Measurements from ENCODE around the gene SDK1. TPM values are rescaled to one million over a fixed set of nuclear protein-coding genes. Genes with fewer than 3 reads are reported as not detected.
A peak's percentile ranks its signal among the peaks of the same experiment; 100 is the strongest.

SDK1 gene
- polyA plus RNA-seq, 1 donor from 2014 or later = not detected

DNA sequence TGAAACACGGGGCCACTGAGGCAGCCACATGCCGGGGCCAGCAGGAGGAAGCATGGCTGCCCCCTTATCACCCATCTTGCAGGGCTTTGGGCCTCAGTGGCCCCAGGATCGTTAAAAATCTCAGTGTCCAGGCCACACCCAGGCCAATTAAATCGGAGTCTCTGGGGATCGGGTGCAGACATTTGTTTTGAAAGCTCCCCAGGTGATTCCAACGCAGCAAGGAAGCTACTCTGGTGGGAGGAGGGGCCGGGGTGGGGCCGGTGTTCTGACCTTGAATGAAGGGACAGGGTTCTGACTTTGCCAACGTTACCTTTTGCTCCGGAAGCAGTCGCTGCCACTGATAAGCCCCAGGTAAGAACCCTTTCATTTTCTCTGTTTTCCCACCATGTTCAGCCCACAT, 968.7 kb downstream of the SDK1 start:
- H3K4me3 Mint-ChIP-seq = no peak overlapping the region
- H3K9me3 Mint-ChIP-seq = peaks cover 0 to 4% (median 3%) of the 10 kb centered on the region in 3 donors
- H3K27ac Mint-ChIP-seq = no peak overlapping the region
- H3K4me1 Mint-ChIP-seq = no peaks in the 10 kb centered on the region
- no peaks in the 10 kb centered on the region for H3K36me3 Mint-ChIP-seq
- H3K27me3 Mint-ChIP-seq = no peaks in the 10 kb centered on the region

DNA sequence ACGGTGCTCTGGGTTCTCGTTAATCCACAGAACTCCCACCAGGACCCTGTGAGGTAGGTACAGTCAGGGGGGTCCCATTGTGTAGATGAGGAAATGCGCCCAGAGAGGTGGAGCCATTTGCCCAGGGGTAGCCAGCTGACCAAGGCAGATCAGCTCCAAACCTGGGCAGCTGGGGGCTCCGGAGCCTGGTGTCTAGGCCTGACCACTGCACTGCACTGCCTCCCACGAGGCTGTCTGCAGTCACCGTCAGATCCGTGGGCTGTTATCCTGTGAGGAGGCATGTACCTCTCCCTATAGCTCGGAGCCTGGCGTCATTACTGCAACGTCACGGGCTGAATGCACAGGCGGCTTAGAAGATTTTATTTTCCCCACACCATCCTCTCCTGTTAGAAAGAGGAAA, 969.2 kb downstream of the SDK1 start:
- H3K9me3 Mint-ChIP-seq = peaks cover 2 to 5% (median 4%) of the 10 kb centered on the region in 3 donors
- H3K36me3 Mint-ChIP-seq = no peaks in the 10 kb centered on the region
- H3K27ac Mint-ChIP-seq = no peak overlapping the region
- H3K27me3 Mint-ChIP-seq = no peaks in the 10 kb centered on the region
- no peaks in the 10 kb centered on the region for H3K4me1 Mint-ChIP-seq
- no peak overlapping the region for H3K4me3 Mint-ChIP-seq

DNA sequence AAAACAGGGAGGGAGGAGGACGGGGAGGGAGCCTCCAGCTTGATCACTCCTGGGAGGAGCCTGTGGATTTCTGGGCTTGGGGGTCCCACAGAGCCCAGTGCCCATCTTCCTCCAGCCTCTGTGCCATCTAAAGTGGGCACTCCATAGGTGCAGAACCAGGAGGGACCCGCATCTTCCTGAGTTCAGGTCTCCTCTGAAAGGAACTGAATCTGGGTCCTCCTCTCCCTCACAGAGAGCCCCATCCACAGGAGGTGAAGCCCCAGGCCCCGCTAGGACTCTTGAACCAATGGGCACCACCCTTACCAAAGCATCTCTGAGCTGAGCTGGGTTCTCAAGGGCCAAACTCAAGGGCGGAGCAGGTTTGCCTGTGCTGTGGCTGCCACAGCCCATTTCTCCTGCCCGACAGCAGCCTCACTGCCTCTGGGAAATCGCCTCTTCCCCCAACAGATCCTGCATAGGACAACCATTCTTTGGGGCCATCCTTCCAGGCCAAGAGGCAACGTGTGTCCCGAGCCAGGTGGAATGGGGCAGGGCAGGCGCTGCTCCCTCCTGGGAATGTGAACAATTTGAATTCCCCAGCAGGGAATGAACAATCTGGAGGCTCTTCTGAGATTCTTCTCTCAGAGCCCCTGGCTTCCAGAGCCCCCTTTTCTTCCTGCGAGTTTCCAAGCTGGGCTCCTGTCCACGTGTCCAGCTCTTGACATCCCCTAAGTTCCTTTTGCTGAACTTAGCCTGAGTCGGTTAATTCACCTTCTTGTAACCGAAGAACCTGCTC, 970.1 kb downstream of the SDK1 start:
- Mint-ChIP-seq H3K27ac (no peak overlapping the region), H3K4me3 (no peak overlapping the region), H3K36me3 (no peaks in the 10 kb centered on the region), H3K27me3 (no peaks in the 10 kb centered on the region), H3K9me3 (peaks cover 2 to 5% (median 4%) of the 10 kb centered on the region in 3 donors), H3K4me1 (no peaks in the 10 kb centered on the region)

DNA sequence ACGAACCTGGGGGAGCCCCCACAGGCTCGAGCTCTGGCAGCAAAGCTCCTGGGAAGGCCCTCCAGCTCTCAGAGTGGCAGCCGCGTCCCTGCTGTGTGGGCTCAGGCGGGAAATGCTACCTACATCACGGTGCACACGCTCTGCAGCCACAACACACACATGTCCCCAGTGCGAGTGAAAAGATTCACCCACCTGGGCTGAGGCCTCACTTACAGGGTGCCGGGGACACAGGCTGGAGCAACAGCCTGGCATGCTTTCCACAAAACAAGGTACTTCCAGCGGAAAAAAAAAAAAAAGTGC, 970.6 kb downstream of the SDK1 start:
- Mint-ChIP-seq H3K4me3 (no peak overlapping the region), H3K9me3 (peaks cover 2 to 5% (median 4%) of the 10 kb centered on the region in 3 donors), H3K4me1 (no peaks in the 10 kb centered on the region), H3K36me3 (no peaks in the 10 kb centered on the region), H3K27ac (no peak overlapping the region), H3K27me3 (no peaks in the 10 kb centered on the region)

DNA sequence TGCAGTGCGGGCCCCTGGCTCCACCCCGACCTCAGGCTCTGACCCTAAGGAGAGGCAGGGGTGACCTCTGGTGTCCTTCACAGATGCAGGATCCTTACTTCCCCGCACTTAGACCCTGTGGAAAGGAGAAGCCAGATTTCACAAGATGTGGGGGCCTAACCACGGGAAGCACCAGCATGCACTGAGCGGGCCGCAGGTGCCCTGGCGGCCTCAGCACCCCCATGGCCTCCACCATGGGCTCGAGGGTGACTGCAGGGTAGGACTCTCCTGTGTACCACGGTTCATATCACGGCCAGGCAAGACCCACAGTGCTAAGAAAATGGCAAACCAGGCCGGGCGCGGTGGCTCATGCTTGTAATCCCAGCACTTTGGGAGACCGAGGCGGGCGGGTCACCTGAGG, 971.1 kb downstream of the SDK1 start:
- Mint-ChIP-seq H3K27me3 (no peaks in the 10 kb centered on the region), H3K4me1 (peaks cover 0 to 2% (median 0%) of the 10 kb centered on the region in 3 donors), H3K9me3 (peaks cover 4 to 5% (median 4%) of the 10 kb centered on the region in 3 donors), H3K36me3 (no peaks in the 10 kb centered on the region), H3K4me3 (no peak overlapping the region), H3K27ac (no peak overlapping the region)

DNA sequence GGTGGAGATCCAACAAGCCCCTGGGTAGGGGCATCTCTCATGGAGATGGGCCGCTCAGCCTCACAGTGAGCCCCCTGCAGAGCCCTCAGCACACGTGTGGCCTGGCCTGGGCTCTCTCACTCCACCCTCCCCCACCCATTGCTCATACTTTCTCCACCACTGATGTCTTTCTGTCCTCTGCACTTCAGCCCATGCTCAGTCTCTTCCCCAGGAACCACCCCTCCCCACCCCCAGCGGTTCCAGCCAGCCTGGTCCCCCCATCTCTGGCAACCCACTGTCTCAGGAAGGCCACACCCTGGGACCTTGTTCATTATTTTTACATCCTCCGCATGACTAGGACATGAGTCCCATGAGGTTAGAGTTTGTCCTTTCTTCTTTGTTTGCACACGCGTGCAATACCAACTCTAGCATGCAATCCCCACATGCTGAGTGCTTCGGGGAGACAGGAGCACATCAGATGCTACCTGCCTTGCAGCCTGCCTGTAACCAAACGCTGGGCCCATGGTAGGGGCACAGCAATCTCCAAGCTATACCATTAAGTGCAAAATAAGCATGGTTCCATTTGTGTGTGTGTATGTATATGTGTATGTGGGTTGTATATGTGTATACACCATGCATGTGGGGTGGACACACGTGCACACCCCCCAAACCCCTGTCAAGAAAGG, 972.6 kb downstream of the SDK1 start:
- H3K27ac Mint-ChIP-seq = no peak overlapping the region
- no peak overlapping the region for H3K4me3 Mint-ChIP-seq
- no peaks in the 10 kb centered on the region for H3K27me3 Mint-ChIP-seq
- H3K36me3 Mint-ChIP-seq = no peaks in the 10 kb centered on the region
- peaks cover 0 to 2% (median 0%) of the 10 kb centered on the region in 3 donors for H3K4me1 Mint-ChIP-seq
- H3K9me3 Mint-ChIP-seq = peaks cover 4 to 6% (median 5%) of the 10 kb centered on the region in 3 donors

DNA sequence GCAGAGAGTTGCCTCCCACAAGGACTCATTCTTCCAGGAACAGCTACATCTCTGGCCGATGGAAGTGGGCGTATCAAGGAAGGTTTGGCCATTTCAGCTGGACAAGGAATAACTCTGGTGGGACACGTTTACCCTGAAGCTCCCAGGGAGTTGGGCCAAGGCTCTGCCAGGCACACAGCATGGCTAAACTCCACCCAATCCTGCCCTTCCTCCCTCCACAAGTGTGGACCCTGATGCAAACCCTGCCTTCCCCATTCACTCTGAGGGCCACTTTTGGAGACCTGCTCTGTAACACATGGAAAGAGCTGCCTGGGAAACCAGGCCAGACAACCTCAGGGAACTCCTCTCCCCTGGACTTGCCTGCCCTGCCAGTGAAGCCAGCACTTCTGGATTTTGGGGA, 973.2 kb downstream of the SDK1 start:
- H3K36me3 Mint-ChIP-seq = no peaks in the 10 kb centered on the region
- H3K27me3 Mint-ChIP-seq = no peaks in the 10 kb centered on the region
- H3K4me1 Mint-ChIP-seq = peaks cover 0 to 2% (median under 1%) of the 10 kb centered on the region in 3 donors
- H3K27ac Mint-ChIP-seq = no peak overlapping the region
- H3K9me3 Mint-ChIP-seq = peaks cover 4 to 6% (median 6%) of the 10 kb centered on the region in 3 donors
- H3K4me3 Mint-ChIP-seq = no peak overlapping the region

DNA sequence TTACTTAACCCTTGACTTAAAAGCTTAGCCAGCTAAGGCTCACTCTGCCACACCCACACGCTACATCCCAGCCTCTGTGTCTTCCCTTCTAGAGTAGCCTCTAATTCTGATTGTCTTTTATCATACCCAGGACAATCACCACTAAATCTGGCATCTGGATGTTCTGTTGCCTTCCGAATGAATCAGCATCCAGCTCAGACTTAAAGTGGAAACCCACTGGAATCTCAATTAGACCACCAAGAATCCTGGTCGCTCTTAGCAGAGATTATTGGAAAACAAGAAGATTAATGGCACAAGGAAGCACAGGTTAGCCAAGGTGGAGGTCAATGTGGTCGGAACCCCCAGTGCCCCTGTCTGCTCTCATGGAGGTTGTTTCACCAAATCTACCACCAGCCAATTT, 976.9 kb downstream of the SDK1 start:
- no peaks in the 10 kb centered on the region for H3K27me3 Mint-ChIP-seq
- no peak overlapping the region for H3K4me3 Mint-ChIP-seq
- H3K27ac Mint-ChIP-seq = no peak overlapping the region
- peaks cover 4 to 8% (median 6%) of the 10 kb centered on the region in 3 donors for H3K9me3 Mint-ChIP-seq
- peaks cover 0 to 5% (median 3%) of the 10 kb centered on the region in 3 donors for H3K4me1 Mint-ChIP-seq
- peaks cover 1% of the 10 kb centered on the region for H3K36me3 Mint-ChIP-seq

DNA sequence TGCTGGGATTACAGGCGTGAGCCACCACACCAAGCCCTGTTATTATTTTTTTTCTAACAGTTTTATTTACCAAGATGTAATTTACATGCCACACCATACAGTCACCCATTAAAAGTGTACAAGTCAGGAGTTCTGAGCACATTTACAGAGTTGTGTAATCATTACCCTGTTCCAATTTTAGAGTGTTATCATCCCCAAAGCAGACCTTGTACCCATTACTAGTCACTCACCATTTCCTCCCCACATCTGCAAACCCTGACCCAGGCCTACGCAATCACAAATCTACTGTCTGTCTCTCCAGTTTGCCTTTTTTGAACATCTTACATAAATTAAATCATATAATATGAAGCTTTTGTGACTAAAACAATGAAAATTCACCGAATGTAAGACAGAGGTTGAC, 978.2 kb downstream of the SDK1 start:
- Mint-ChIP-seq H3K27me3 (no peaks in the 10 kb centered on the region), H3K4me1 (peaks cover 0 to 5% (median 3%) of the 10 kb centered on the region in 3 donors), H3K27ac (no peak overlapping the region), H3K36me3 (peaks cover 1% of the 10 kb centered on the region), H3K9me3 (peaks cover 4 to 8% (median 6%) of the 10 kb centered on the region in 3 donors), H3K4me3 (no peak overlapping the region)

DNA sequence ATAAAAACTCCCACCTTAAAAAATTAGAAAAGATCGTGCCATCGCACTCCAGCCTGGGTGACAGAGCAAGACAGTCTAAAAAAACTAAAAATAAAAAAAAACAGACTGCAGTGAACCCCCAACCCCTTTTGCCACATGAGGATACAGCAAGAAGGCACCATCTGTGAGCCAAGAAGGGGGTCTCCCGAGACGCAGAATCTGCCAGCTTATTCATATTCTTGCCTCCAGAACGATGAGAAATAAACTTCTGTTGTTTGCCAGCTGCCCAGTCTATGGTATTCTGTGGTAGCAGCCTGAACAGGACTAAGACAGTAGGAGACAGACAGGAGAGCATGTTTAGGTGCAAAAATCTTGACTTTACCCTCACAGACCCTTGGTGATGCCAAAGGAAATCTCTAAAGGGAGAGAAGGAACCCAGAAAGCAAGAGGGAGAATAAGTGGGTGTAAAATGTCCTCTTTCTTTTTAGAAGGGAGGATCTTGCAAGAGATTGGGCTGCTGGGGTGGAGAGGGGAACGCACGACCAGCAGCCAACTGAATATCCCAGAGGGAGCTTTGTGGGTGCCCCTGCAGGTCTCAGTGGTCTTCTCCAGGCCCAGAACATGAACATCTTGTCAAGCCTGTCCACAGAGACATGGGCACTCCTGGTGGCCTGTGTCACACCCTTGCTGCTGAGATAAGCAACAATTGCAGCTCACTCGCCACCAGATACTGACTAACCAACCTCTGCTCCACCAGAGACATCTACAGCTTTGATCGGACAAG, 980.4 kb downstream of the SDK1 start:
- H3K9me3 Mint-ChIP-seq = peaks cover 0 to 4% (median 3%) of the 10 kb centered on the region in 3 donors
- peak overlapping the region in 1 of 3 donors; percentile 15 for H3K27ac Mint-ChIP-seq
- no peaks in the 10 kb centered on the region for H3K27me3 Mint-ChIP-seq
- no peak overlapping the region for H3K4me3 Mint-ChIP-seq
- peaks cover 0 to 5% (median 5%) of the 10 kb centered on the region in 3 donors for H3K4me1 Mint-ChIP-seq
- H3K36me3 Mint-ChIP-seq = peaks cover 1% of the 10 kb centered on the region

DNA sequence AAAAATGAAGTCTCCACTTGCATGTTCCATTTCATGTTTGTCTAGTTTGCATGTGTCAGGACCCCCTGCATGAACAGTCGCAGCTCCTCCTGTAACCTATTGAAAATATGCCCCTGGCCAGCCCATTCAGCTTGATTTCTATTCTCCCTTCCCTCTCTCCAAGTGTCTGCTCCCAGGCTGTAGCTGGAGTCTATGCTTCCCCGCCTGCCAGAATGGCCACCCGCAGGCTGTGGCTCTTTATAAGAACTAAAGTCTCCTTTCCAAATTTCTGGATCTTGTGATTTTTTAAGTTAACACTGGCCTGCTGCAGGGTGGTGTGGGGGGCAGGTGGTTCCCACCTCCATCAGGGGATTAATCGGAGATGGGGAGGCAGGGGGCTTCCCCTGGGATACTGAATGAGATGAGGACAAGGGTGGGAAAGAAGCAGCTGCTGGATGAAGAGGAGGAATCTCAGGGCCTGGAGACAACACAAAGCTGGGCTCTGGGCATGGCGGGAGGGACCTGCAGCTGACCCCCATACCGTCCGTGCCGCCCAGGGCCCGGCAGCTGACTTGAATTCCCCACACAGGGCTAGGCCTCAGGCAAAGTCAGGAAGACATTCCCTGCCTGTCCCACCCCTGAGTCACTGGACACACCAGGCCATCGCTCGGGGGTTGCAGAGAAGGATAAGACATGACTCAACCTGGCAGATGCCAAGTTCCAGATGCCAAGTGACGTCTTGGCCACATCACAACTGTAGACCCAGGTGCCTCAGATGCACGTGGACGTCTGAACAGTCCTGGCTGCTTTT, 981.6 kb downstream of the SDK1 start:
- H3K4me3 Mint-ChIP-seq = no peak overlapping the region
- H3K27me3 Mint-ChIP-seq = no peaks in the 10 kb centered on the region
- peaks cover 0 to 5% (median 3%) of the 10 kb centered on the region in 3 donors for H3K4me1 Mint-ChIP-seq
- peaks cover 0 to 5% (median 2%) of the 10 kb centered on the region in 3 donors for H3K9me3 Mint-ChIP-seq
- peak overlapping the region in 1 of 3 donors; percentile 20 for H3K27ac Mint-ChIP-seq
- H3K36me3 Mint-ChIP-seq = peaks cover 1% of the 10 kb centered on the region

DNA sequence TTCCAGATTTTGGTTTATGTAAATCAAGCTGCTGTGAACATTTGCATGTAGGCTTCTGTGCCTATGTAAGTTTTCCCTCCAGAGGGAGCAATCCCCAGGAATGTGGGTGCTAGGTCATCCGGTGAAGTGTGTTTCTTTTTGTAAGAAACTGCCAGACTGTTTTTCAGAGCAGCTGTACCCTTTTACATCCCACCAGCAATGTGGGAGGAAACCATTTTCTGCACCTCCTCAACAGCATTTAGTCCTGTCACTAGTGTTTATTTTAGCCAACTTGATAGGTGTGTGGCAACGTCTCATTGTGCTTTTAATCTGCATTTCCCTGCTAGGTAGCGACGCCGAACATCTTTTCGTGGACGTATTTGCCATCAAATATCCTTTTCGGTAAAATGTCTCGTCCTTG, 985.3 kb downstream of the SDK1 start:
- Mint-ChIP-seq H3K27ac (no peak overlapping the region), H3K36me3 (peaks cover 1% of the 10 kb centered on the region), H3K4me3 (no peak overlapping the region), H3K4me1 (peaks cover 0 to 3% (median 0%) of the 10 kb centered on the region in 3 donors), H3K9me3 (peaks cover 0 to 5% (median 4%) of the 10 kb centered on the region in 3 donors), H3K27me3 (peaks cover 3% of the 10 kb centered on the region)

DNA sequence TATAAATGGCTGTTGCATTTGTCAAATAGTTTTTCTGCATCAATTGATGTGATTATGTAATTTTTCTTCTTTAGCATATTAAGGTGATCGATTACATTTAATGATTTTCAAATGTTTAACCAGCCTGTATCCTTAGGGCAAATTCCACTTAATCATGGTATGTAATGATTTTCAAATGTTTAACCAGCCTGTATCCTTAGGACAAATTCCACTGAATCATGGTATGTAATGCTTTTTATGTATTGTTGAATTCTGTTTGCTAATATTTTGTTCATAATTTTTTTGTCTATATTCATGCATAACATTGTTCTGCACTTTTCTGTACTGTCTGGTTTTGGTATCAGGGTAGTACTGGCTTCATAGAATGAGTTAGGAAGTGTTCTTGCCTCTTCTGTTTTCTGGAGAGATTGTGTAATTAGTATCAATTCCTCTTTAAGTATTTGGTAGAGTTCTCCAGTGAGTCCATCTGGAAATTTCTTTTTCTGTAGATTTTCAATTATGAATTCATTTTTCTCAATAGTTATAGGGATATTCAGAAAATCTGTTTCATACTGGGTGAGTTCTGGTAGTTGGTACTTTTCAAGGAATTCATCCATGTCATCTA, 987.8 kb downstream of the SDK1 start:
- H3K27ac Mint-ChIP-seq = no peak overlapping the region
- peaks cover 6% of the 10 kb centered on the region for H3K27me3 Mint-ChIP-seq
- H3K4me3 Mint-ChIP-seq = no peak overlapping the region

More for the DNA sequence above, 987.8 kb downstream of the SDK1 start:
- H3K4me1 Mint-ChIP-seq = peaks cover 0 to 2% (median 0%) of the 10 kb centered on the region in 3 donors
- H3K36me3 Mint-ChIP-seq = no peaks in the 10 kb centered on the region
- H3K9me3 Mint-ChIP-seq = peaks cover 5 to 16% (median 6%) of the 10 kb centered on the region in 3 donors
